ENCODE data around the gene ADGRD2. TPM values are rescaled to one million over a fixed set of nuclear protein-coding genes. Genes with fewer than 3 reads are reported as not detected.

Gene ADGRD2
- total RNA-seq, 1 experiment from 2014 or later, result not detected

DNA sequence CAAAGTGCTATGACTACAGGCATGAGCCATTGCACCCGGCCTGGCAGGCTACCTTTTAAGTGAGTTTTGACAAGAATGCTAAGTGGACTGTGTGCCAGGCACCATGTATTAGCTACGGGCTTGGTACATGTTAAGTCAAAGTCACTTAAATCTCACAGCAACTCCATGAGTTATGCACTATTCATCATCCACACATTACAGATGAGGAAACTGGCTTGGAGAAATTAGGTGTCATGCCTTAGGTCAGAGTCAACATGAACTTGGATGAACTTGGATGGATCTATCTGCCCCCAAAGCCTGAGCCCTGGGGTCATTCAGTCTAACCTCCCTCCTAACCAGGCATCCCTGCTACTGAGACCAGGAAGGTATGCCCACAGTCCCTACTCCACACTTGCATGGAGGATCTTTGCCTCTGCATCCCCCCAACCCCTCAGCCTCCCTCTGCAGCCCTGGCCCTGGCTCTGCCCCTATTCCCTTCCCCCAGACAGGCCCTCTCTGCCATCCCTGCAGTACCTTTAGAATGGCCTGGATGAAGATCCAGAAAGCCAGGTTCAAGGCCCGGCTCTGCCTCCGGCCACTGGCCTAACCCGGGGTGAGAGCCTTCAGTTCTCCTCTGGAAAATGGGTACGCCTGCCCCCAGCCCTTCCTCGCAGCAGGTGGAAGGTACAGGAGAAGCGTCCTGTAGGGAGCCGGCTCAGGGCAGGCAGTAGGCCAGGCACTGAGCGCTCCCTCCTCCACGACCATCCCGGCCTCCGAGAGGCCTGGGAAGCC is 685 bp upstream of the ADGRD2 start:
- no peaks in the 10 kb centered on the region for H3K36me3 ChIP-seq (ENCODE audit: insufficient read depth, low read length, poor library complexity, severe bottlenecking)
- no peak overlapping the region for H3K4me3 ChIP-seq (ENCODE audit: low read depth, low read length, poor library complexity, severe bottlenecking)
- no peaks in the 10 kb centered on the region for H3K27me3 ChIP-seq (replicated peaks; ENCODE audit: insufficient read depth, low read depth, low read length, poor library complexity)
- no TSS peak for BruUV-seq (replicated peaks)
- CTCF ChIA-PET, result no interaction called here
- peaks cover 8% of the 10 kb centered on the region for H3K4me1 ChIP-seq (ENCODE audit: insufficient read depth, low read length, poor library complexity, severe bottlenecking)
- no peaks in the 10 kb centered on the region for H3K9me3 ChIP-seq (ENCODE audit: low read depth, low read length, poor library complexity, severe bottlenecking)
- TF ChIP-seq, protein P1, sequence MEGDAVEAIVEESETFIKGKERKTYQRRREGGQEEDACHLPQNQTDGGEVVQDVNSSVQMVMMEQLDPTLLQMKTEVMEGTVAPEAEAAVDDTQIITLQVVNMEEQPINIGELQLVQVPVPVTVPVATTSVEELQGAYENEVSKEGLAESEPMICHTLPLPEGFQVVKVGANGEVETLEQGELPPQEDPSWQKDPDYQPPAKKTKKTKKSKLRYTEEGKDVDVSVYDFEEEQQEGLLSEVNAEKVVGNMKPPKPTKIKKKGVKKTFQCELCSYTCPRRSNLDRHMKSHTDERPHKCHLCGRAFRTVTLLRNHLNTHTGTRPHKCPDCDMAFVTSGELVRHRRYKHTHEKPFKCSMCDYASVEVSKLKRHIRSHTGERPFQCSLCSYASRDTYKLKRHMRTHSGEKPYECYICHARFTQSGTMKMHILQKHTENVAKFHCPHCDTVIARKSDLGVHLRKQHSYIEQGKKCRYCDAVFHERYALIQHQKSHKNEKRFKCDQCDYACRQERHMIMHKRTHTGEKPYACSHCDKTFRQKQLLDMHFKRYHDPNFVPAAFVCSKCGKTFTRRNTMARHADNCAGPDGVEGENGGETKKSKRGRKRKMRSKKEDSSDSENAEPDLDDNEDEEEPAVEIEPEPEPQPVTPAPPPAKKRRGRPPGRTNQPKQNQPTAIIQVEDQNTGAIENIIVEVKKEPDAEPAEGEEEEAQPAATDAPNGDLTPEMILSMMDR (conservative IDR thresholded peaks at IDR 0.05; ENCODE audit: low read depth, low read length), result no peak
- no peak for TF ChIP-seq EZH2 (IDR thresholded peaks at IDR 0.05; ENCODE audit: borderline replicate concordance, low read depth, low read length, poor library complexity, severe bottlenecking)
- no peak overlapping the region for H3K27ac ChIP-seq (ENCODE audit: low read depth, low read length, poor library complexity, severe bottlenecking)
- intact Hi-C loops (cut with micrococcal nuclease; ENCODE audit: unreplicated experiment), result no loop called here
- POLR2A ChIA-PET (ENCODE audit: low non-redundant PET), result no interaction called here
- no peak for DNase-seq (ENCODE audit: low spot score)

DNA sequence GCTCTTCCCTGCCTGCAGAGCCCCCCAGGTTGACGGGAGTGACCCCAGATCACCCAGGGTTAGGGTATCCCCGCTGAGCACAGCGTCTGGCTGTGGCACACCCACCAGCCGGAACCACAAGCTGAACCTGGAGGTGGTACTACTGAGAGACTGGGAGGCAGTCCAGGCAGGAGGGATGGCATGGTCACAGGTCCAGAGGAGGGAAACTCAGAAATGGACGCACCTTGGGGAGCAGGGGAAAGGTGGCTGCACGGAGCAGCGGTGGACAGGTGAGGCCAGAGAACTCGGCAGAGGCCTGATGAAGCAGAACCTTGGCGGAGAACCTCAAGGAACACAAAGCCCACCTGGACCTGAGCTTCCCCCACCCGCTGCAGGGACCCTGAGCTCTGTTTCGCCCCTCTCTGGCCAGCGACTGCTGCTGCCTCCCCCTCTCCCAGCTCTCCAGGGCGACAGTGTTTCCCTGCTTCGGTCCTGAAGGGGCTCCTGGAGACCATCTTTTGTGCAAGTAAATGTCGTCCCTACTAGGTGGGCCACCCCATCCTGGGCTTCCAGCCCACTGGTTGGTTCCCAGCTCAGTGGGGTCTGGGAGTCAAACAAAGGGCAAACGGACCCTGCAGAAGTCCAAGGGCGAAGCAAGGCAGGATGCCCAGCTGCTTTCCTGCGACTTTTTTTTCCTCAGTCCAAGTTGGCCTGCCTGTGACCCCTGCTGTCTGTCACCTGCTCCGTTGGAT is 845 bp downstream of the ADGRD2 start:
- no peak for DNase-seq (ENCODE audit: low spot score)
- H3K36me3 ChIP-seq (ENCODE audit: insufficient read depth, low read length, poor library complexity, severe bottlenecking), result no peaks in the 10 kb centered on the region
- no peak overlapping the region for H3K27ac ChIP-seq (ENCODE audit: low read depth, low read length, poor library complexity, severe bottlenecking)
- no peaks in the 10 kb centered on the region for H3K27me3 ChIP-seq (replicated peaks; ENCODE audit: insufficient read depth, low read depth, low read length, poor library complexity)
- intact Hi-C loops (cut with micrococcal nuclease; ENCODE audit: unreplicated experiment), result no loop called here
- no TSS peak for BruUV-seq (replicated peaks)
- POLR2A ChIA-PET (ENCODE audit: low non-redundant PET), result no interaction called here
- no peaks in the 10 kb centered on the region for H3K9me3 ChIP-seq (ENCODE audit: low read depth, low read length, poor library complexity, severe bottlenecking)
- no peak for TF ChIP-seq EZH2 (IDR thresholded peaks at IDR 0.05; ENCODE audit: borderline replicate concordance, low read depth, low read length, poor library complexity, severe bottlenecking)
- TF ChIP-seq, protein P1 (conservative IDR thresholded peaks at IDR 0.05; ENCODE audit: low read depth, low read length), result no peak
- H3K4me3 ChIP-seq (ENCODE audit: low read depth, low read length, poor library complexity, severe bottlenecking), result peak overlapping the region; percentile 38
- H3K4me1 ChIP-seq (ENCODE audit: insufficient read depth, low read length, poor library complexity, severe bottlenecking), result peaks cover 8% of the 10 kb centered on the region
- CTCF ChIA-PET, result no interaction called here

DNA sequence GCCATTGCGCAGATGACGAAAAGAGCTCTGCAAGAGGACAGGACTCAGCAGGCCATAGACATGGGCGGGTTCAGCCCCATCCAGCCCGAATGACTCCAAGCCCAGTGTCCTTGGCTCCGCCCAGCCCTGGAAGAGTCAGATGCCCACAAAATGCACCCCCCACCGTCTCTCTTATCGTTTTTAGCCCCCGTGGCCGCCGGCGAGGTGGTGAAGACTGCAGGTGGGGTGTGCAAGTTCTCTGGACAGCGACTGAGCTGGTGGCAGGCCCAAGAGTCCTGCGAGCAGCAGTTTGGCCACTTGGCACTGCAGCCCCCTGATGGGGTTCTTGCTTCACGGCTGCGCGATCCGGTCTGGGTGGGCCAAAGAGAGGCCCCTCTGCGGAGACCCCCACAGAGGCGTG is 2.1 kb downstream of the ADGRD2 start:
- peaks cover 8% of the 10 kb centered on the region for H3K4me1 ChIP-seq (ENCODE audit: insufficient read depth, low read length, poor library complexity, severe bottlenecking)
- no peak overlapping the region for H3K27ac ChIP-seq (ENCODE audit: low read depth, low read length, poor library complexity, severe bottlenecking)
- CTCF ChIA-PET, result no interaction called here
- TF ChIP-seq, protein P1 (conservative IDR thresholded peaks at IDR 0.05; ENCODE audit: low read depth, low read length), result no peak
- TF ChIP-seq EZH2 (IDR thresholded peaks at IDR 0.05; ENCODE audit: borderline replicate concordance, low read depth, low read length, poor library complexity, severe bottlenecking), result no peak
- H3K4me3 ChIP-seq (ENCODE audit: low read depth, low read length, poor library complexity, severe bottlenecking), result no peak overlapping the region
- no TSS peak for BruUV-seq (replicated peaks)
- intact Hi-C loops (cut with micrococcal nuclease; ENCODE audit: unreplicated experiment), result no loop called here
- H3K9me3 ChIP-seq (ENCODE audit: low read depth, low read length, poor library complexity, severe bottlenecking), result no peaks in the 10 kb centered on the region
- no peaks in the 10 kb centered on the region for H3K36me3 ChIP-seq (ENCODE audit: insufficient read depth, low read length, poor library complexity, severe bottlenecking)
- POLR2A ChIA-PET (ENCODE audit: low non-redundant PET), result no interaction called here
- DNase-seq (ENCODE audit: low spot score), result no peak
- H3K27me3 ChIP-seq (replicated peaks; ENCODE audit: insufficient read depth, low read depth, low read length, poor library complexity), result no peaks in the 10 kb centered on the region

Data from A673 (cell line).